HG03378 (cell line): Measurements from ENCODE around the gene PRKCZ.

Experiments used
- ATAC-seq: cut with Tn5 transposase; IDR thresholded peaks from one replicate; pipeline ENCODE4 v1.9.1; 2021; ENCODE audit warnings: mild to moderate bottlenecking, moderate library complexity; ENCODE audit not compliant: unreplicated experiment

Gene PRKCZ

DNA sequence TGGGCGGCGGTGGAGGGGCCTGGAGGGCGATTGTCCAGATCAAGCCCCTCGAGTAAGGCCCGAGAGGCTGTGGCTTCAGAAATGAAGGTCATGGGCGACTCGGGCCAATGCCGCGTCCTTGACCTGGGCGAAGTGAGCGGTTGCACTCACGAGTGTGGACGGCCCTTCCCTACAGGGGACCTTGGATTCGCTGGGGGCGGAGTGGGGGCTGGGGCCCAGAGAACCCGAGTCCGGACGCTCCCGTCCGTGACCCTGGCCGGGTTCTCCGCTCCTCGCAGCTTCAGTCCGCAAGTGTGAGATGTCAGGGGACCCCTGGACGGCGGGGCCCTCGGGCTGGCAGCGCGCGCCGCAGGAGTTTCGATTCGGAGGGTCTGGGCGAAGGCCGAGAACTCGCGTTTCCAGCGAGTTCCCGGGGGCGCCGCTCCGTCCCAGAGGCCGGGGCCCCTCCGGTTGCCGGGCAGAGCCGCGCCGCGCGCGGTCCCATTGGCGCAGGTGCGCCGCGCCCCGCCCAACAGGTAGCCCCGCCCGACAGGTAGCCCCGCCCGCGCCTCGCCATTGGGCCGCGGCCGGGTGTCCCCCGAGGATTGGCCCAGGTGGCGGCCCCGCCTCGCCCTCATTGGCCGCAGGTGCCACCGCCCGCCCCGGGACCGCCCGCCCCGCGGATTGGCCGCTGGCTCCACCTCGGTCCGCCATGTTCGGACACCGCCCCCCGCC, at the start of gene PRKCZ:
PRKCZ (plus strand) TSS at position 694 of the 714 bp plus-strand sequence. CDS start 220 bp downstream, outside the sequence.
- ATAC-seq = no peak

GRCh38 chr1:2000432-2000831, 49.8 kb upstream of the PRKCZ start:
- ATAC-seq = no peak

DNA sequence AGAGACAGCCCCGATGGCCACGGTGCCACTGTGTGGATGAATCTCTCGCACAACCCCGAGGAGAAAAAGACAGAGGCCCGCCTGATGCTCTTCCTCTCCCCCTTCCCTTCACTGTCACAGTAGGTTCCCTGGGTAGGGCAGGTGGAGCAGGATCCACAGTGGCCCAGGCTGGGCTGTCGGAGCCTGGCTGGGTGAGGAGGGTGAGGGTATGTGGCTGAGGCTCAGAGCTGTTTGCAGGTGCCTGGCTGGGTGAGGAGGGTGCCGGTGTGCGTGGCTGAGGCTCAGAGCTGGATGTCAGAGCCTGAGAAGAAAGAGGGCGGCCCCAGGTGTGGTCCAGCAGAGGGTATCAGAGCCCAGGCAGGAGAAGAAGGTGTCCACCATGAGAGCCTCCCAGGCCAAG, 49.4 kb upstream of the PRKCZ start:
- ATAC-seq = no peak

- no peak for ATAC-seq
Observed at GRCh38 chr1:2001773-2002411, 48.3 kb upstream of the PRKCZ start.

GRCh38 chr1:2003541-2004131, 46.6 kb upstream of the PRKCZ start, which contains the start of gene CFAP74:
CFAP74 (minus strand) TSS chr1:2003786; CDS start chr1:1990956, 12,830 bp downstream.
- ATAC-seq = no peak

GRCh38 chr1:2004856-2005255, 45.4 kb upstream of the PRKCZ start:
- no peak for ATAC-seq

DNA sequence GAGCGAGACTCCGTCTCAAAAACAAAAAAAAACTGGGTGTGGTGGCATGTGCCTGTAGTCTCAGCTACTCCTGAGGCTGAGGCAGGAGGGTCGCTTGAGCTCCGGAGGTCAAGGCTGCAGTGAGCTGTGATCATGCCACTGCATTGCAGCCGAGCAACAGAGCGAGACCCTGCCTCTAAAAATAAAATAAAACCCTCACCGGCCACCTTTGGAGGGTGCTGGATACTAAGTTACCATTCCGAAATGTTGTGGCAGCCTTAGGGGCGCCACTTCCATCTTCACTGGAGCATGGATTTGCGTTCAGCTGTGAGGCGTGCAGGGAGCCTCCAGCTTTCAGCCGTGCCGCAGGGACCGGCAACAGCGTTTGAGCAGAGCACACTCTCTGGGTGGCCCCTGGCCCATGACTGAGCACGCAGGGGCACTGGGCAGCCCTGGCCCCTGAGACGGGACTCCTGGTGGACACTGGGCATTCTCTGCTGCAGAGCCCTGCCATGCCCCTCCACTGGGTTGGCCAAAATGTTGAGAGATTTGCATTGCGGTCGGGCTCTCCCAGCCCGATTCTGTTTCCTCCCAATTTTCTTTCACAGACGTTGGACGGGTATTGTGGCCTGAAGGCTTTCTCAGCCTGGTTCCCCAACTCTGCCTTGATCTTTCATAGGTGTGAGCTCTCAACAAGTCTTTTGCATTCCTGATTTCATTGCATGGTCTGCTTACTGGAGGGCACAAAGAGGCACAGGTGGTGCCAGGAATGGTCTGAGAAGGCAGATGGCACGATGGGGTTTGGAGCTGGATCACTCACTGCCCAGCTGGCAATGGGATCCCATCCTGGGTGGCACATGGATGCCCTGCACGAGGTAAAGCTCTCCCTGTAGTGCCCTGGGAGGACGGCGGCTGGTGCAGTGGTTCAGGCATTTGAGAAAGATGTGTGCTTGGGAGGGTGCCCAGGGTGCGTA, 40.8 kb upstream of the PRKCZ start:
- ATAC-seq = no peak

DNA sequence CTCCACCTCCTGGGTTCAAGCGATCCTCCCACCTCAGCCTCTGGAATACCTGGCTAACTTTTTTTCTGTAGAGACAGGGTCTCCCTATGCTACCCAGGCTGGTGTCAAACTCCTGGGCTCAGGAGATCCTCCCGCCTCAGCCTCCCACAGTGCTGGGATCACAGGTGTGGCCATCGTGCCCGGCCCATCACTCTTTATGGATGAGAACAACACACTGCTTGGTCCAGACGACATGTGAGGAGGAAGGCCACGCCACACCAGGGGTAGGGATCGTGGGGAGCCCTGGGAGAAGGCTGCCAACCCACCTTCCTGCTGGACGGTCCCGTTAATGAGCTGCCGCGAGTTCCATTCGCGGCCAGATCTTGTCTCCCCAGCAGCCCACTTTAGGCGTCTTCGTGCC, 36.0 kb upstream of the PRKCZ start:
- no peak for ATAC-seq

- ATAC-seq = no peak
Observed at GRCh38 chr1:2014741-2015735, 35.2 kb upstream of the PRKCZ start.

DNA sequence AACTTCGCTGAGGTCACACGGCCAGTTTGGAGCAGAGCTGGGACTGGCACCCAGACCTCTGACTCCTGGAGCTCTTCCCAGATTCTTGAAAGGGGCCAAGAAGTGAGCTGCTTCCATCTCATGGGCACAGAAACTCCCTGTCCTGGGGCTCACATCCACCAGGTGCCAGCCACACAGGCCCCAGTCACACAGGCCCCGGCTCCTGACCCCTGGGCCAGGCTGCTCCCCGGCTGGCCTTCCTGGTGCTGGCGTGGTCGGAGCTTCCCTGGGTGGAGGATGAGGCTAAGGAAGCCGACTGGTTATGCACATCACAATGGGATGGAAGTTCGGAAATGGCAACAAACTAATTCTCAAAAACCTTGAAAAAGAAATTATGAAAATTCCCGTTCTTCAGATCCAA, 34.1 kb upstream of the PRKCZ start:
- ATAC-seq = no peak

DNA sequence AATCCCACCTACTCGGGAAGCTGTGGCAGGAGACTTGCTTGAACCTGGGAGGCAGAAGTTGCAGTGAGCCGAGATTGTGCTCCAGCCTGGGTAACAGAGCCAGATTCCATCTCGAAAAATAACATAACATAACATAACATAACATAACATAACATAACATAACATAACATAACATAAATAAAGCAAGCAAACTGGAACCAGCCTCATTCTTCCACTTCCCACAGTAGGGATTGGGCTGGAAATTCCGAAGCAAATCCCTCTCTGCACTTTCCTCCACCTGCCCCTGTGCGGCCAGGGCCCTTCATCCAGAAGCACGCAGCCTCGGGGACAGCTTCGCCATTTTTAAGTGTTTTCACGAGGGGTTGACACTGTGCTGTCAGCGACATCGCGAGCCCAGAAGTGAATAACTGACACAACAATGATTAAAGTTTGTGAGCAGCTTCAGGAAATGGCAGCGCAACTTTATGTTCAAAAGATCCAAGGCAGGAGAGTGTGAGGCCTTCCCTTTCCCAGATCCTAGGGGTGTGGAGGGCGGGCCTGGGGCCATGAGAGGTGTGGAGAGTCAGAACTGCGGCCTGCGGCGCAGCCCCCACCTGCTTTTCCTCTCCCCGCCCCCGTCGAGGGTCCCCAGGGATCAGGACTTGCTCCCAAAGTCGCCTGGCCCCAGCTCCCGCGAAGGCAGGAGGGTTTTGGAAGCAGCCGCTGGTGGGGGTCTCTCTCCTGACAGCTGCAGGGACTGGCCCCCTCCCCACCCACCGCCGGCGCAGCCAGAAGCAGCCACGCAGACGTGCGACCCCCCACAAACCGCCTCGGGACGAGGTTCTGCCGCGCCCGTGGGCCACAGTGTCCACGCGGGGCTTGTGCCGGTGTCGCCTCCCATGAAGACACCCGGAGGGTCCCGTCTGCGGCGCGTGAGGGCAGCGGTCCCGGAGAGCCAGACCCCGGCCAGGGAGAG, 31.7 kb upstream of the PRKCZ start:
- no peak for ATAC-seq

GRCh38 chr1:2019172-2019543, 31.1 kb upstream of the PRKCZ start, which contains the start of gene GABRD:
GABRD (plus strand) TSS chr1:2019345; CDS start chr1:2019424, 79 bp downstream.
- no peak for ATAC-seq

- no peak for ATAC-seq
Observed at GRCh38 chr1:2019571-2020309, 30.5 kb upstream of the PRKCZ start.

- ATAC-seq = no peak
Observed at GRCh38 chr1:2020310-2020655, 29.9 kb upstream of the PRKCZ start.

GRCh38 chr1:2021550-2021949, 28.7 kb upstream of the PRKCZ start:
- ATAC-seq = no peak

DNA sequence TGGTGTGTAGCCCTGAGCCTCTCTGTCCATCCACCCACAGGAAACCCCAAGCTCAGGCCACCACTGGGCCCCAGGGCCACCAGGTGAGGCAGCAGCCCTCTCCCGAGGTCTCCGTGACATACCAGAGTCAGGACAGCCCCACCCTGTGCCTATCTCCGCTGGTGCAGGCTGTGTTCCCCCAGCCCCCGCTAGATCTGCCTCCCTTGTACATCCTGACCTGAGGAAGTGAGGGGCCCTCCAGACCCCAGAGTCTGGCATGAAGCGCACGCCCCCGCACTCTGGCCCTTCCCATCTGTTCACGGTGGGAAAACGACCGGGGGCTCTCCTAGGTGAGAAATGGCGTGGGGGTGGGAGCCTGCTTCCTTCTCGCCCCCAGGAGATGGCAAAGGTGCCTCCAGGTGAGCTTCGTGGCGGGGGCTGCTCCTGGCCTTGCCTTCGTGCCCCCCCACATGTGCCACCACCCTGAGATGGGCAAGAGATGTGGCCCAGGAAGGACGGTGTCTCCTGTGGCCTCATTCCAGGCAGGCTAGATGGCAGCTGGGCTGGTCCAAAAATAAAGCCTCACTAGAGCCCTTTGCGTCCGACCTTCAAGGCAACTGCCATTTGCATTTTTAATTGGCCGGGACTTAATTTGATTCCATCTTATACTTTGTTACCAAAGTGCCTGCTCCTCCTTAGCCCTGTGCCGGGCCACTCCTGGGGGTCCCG, 28.0 kb upstream of the PRKCZ start:
- no peak for ATAC-seq

- ATAC-seq = no peak
Observed at GRCh38 chr1:2023187-2023586, 27.0 kb upstream of the PRKCZ start.
